Astrocyte of the hippocampus (primary cell): Measurements from ENCODE around the gene MAPK8.
A peak's percentile ranks its signal among the peaks of the same experiment; 100 is the strongest.

Experiments
- DNase-seq: peaks from one replicate; pipeline ENCODE4 v3.0.0; 2011; ENCODE audit warnings: low read depth, low spot score

Gene MAPK8

DNA sequence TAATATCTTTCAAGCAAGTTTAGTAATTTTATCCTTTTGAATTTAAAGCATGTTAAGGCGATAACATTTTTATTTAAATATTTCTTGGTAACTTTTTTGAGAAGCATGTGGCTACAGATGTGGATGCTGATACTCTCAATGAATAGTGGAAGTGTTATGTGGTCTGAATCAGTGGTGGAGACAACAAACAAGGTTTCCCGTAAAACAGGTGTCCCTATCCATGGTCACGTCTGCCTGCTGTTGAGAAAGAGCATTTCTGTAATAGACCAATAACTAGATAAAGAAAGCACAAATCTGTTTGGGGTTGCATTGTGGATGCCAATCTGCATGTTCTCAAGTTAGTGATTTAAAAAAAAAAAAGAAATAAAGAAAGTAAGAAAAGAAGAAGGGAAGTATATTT, 13.9 kb upstream of the MAPK8 start:
- DNase-seq: no peak

DNA sequence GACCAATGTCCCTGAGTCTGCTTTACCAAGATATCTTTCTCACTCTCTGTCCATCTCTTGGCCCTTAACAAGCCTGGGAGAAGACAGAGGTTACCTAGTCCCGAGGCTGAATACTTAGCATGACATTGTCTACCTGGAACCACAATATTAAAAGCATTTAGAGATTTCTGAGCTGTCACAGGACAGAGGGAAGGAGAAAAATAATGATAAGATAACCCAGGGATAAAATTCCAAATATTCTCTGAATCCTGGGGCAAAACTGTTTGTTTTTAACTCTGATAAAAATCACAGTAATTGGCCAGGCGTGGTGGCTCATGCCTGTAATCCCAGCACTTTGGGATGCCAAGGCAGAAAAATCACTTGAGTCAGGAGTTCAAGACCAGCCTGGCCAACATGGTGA, 12.0 kb upstream of the MAPK8 start:
- DNase-seq: no peak

DNA sequence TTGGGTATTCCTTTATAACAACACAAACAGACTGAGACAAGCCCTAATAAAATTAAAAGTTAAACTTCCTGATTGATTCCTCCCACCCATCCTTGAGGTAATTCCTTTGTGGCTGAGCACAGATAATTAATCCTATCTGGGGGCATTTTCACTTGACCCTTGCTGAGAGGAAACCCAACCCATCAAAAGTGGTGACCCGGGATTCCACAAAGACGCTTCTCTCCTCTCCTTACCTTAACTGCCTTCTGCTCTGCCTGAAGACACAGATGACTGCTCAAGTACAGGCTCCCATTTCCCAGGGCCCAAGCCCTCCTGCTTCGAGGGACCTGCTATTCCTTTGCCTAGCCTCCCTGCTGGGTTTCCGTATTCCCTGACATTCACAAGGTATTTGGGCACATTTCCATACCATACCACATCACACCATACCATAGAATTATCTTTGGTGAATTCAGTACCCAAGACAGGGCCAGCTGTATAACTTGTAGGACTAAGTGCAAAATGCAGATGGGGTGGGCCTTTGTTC, 9.8 kb upstream of the MAPK8 start:
- no peak for DNase-seq

DNA sequence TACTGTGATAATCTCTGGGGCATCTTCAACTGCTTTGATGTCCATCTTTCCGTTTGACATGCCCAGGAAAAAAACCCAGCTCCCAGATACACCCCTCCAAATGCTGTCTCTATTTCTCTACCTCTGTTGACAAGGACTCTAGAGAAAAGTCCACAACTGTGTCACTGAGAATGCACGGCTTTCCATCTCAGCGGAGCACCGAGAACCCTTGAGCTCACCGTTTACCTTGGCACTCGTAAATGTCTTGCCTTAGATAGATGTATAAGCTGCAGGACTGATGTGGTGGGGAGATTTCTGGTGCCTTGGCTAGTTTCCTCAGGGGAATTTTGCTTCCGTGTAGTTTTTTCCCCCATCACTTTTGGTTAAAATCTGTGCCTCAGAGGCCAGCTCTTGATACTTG, 7.4 kb upstream of the MAPK8 start:
- no peak for DNase-seq

DNA sequence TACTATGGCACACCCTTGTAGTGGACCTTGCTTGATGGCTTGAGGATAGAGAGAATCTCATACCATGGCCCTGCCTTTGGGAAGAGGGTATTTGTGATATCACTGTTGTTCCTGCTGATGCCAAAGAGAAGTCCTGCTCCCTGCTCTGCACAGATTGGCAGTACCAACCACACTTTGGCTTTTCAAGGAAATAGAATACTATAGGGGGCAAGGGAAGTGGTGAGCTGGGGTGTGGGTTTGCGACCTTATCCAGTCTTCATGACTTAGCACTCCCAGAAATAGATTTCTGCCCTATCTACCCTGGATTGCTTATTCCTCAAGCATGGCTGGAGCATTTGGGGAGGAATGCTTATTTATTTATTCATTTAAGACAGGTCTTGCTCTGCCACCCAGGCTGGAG, 6.8 kb upstream of the MAPK8 start:
- DNase-seq: no peak

DNA sequence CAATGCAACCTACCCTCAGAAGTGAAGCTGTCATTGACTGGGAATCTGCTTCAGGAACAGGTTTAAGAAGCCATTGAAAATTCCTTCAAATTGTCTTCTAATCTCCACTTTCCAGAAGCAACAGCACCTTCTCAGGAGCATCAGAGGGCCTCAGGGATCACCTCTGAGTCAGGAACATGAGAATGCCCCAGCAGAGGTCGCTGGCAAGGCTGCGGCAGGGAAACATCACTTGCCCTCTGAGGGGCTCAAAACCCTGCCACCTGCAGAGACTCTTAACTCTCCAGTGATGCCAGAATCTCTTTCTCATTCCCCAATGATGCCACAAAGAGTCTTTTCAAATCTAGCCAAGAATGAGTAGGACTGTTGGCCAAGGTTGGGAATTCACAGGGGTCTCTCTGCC, 5.9 kb upstream of the MAPK8 start:
- DNase-seq: no peak

DNA sequence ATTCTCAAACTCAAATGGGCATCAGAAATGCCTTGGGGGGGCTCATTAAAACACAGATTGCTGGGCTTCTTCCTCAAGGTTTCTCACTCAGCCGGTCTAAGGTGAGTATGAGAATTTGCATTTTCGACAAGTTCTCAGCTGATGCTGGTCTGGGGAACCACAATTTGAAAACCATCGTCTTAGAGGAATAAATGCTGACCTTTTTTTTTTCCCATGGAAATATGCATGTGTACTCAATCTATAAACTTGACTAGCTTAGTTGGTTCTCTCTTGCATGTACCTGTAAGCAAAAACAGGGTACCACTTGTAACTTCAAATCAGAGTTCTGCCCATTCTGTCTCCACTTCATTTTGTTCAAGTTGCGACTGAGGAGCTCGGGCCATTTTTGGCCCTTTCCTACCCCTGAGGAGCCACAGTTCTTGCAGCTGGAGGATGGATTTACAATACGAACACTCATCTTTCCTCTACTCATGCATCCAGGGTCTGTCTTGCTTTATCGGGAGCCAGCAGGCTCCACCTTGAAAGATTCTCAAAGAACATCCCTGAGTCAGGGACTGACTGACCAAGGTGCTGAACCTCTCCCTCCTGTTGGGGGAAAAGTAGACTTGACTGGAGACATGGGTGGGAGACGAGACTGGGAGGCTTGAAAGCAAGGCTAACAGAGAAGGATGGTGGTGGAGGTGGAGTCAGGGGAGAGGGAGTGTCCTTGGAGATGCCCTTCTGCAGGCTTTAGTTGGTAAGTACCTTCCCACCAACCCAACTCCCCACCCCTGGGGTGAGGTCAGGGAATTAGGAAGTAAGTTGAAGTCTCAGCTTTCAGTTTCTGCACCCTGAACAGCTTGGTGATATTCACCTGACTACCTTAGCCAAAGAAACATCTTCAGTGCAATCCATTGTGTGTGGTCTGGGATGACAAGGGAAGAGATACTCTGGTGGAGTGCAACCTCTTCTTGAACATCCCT, 3.7 kb upstream of the MAPK8 start:
- DNase-seq: no peak

DNA sequence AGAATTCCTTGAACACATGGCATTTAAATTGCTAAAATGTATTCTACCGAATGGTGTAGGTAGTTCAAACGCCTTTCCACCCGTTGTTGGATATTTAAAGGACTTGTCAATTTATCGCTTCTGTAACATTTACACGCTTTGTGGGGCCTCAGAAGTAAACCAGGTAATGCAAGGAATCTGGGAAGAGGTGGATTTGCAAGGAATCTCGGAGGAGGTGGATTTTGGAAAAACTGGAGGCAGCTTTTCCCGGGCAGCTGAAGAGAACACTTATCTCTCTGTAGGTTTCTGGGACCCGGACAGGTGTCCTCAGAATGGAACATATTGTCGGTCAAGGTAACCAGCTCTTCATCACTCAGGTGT, 592 bp upstream of the MAPK8 start:
- DNase-seq: no peak

DNA sequence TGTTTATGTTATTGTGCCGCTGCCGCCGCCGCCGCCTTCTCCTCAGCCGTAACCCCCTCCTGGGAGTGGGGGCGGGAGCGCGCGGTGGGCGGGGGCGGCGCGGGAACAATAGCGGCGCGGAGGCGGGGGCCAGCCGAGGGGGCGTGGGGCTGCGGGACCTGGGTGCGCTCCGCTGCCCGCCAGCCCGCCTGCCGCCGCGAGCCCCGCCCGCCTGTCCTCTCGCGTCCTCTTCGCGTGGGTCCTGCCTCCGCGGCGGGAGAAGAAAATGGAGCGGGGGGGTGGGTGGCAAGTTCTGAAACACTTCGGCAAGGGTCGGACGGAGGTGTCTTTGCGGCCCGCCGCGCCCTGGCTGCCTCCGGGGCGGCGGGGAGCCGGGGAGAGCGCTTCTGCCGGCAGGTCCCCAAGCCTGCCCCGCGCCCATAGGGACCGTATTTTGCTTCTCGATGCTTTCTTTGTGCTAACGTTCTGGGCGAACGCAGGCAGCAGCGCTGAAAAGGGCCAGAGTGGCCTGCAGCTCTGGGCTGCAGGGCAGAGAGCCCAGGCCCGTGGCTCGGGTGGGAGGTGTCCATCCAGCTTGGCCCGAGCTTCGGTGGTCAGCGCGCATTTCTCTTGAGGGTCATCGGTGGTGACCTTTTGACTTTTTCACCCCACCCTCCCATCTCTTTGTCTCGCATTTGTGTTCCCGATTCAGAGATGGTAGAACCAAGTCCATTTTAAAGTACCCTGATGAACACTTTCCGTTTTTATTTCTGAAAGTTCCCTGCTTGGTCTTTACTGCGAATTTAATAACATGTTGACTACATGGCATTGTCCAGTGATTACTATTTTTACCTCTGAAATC, 613 bp downstream of the MAPK8 start:
- peak; percentile 82 for DNase-seq

DNA sequence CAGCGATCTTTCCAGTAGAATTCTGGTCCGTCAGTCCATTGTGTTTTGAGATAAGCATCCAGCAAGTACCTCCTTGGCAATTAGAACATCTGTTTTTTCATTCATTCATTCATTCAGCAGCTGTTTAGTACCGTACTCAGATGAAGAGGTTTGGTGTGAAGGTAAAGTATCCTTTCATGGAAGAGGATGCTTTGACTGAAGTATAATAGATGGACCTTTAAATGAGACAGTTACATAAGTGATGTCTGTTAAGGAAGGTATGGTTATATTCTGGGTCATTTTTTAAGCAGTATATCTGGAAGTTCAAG, 1.2 kb downstream of the MAPK8 start:
- DNase-seq: no peak

DNA sequence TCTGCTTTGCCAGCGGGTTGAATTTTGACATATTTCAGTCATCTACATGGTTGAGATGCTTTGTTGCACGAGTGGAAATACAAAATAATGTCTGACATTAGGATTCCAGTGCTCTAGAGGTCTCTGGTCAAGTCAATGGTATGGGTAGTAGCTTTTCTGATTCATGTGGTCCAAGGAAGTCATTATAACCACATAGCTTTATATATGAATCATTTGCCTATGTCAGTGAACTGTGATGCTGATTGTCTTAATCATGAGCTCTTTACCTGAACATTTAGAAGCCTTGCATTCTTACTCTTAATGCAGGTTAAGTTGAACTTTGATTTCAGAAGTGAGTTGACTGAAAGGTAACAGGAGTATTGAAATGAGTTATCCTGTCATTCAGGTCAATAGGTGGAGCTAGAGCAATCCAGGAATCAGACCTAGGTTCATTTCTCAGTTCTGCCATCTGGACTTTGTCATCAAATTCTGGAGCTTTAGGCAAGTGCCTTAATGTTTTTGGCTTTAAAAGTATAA, 3.3 kb downstream of the MAPK8 start:
- peak; percentile 64 for DNase-seq

DNA sequence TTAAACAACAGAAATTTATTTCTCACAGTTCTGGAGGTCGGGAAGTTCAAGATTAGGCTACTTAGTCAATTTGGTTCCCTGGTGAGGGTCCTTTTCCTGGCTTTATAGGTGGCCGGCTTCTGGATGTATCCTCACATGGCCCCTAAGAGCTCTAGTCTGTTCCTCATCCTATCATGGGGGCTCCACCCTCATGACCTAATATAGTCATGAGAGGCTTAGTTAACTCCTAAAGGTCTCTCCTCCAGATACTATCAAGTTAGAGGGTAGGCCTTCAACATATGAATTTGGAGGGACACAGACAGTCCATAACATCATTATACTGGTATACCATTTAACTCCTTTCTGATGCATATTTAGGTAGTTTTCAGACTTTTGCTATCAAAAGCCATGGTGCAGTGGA, 7.6 kb downstream of the MAPK8 start:
- DNase-seq: no peak

DNA sequence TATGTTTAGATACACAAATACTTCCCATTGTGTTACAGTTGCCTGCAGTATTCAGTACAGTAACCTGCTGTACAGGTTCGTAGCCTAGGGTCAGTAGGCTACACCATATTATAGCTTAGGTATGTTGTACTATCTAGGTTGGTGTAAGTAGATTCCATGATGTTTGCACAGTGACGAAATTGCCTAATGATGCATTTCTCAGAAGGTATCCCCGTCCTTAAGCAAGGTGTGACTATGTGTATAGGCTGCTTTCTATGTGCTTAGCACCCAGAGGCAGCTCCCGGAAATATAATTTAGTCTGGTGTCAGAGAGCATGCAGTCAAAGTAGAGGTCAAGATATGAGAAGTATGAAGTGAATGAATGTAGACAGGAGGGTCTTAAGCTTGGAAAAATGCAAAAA, 9.8 kb downstream of the MAPK8 start:
- DNase-seq: no peak

DNA sequence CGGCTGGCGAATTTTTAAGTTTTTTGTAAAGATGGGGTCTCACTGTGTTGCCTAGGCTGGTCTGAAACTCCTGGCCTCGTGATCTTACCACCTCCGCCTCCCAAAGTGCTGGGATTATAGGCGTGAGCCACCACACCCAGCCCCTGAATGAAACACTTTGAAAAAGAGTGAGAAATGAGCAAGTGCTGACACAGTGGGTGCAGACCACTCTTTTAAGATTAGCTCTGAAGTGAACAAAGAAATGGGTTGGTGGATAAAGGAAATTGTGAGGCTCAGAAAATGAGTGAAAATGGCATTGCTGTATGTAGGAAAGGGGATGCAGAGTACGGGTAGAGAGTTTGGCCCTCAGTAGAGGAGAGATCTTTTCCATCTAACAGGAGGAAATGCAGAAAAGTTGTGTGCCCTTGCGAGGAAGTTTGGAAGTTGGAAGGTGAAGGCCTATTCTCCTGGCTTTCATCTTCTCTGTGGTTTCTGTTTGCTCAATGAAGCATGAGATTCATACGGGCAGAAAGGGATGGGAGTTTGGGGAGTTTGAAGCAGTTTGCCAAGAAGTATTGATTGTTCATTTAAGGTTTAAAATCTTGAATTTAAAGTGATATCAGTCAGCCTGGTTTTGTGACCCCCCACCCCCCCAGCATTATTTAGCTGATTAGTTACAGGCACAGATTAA, 11.0 kb downstream of the MAPK8 start:
- DNase-seq: peak; percentile 32

DNA sequence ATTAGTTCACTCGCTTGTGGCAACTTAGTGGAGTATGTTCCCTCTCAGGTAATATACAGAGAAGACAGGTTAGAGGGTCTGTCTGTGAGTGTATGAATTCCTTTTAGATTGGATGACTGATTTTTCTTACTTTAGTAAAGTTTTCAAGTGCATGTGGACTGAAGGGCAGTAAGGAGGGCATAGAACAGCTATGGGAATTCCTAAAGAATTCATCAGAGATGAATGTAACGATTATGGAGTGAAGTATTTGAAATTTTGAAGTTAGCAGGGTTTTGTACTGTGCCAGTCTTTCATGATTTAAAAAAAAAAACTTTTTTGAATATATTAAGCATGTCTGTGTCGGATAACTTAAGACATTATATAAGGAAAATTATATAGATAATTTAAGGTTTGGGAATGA, 15.5 kb downstream of the MAPK8 start:
- DNase-seq: no peak

DNA sequence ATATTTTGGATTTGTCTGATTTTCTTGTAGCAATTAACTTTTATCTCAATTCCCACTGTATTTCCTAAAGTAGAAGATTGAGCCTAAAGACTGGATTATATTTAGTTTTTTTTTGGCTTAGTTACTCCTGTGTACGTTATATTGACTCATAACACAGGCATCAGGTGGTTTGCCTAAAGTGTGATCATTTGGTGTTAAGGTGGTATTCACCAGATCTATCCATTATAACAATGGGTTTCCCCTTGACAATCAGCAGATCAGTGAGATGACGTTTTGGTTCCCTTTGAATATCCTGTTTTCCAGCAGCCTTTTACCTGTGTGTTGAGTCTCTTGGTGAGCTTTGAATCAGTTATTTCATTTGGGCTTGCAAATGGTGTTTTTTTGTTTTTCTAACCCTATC, 18.1 kb downstream of the MAPK8 start:
- DNase-seq: no peak

DNA sequence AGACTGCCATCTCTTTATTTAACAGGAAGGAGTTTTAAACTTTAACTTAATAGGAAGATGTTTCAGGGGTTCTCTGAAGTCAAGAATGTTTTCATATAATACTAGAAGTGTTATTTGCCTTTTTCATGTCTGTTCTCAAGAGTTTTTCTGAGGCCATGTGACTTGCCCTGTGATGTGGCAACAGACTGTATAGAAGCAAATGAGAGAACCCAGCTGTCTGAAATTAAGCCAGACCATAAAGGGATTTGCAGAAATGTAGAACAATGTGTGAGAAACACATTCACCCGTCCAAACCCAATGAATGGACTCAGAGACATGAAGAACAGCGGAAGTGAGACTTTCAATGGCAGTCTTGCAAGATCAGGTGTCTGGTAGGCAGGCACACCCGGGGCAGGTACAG, 23.8 kb downstream of the MAPK8 start:
- no peak for DNase-seq

DNA sequence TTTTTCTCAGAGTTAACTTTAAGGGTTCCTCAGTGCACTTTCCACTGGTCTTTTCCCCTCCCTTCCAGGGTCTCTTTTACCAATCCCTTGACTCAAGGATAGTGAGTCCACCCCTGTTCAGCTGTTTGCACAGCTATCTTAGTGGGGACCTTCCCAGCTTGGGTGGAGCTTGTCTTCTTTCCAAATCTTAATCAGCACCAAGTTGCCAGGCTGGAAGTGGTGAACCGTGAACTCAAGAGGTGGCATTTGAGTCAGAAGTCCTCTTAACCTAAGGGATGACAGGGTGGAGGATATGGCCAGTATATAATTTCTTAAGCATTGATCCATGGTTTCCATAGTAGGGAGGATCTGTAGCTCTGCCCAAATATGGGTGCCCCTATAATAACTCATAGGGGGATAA, 25.0 kb downstream of the MAPK8 start:
- no peak for DNase-seq

DNA sequence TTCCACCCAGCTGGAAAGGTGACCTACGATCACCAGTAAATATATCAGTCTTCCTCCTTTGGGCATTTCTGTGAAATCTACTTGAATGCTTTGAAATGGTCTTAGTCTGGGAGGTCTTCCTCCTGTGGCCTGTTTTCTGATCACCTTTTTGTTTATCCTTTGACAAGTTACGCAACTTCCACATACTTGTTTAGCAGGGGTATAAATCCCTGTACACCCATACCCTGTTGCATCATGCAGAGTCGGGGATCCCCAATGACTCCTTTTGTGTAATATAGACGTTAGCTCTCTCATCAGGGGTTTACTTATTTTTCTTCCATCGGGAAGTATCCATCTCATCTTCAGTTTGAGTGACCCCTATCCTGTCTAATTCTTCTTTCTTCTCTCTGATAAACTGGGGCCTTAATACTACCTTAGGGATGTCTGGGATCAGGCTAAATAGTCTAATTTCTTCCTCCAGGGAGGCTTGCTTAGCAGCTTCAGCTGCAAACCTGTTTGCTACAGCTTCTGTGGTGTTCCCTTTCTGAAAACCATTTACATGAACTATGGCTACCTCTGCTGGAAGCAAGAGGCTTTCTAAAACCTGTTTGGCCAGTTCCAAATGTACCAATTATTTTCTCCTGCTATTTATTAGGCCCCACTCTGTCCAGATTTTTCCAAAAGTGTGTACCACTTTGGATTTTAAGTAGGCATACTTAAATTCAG, 25.8 kb downstream of the MAPK8 start:
- DNase-seq: no peak

DNA sequence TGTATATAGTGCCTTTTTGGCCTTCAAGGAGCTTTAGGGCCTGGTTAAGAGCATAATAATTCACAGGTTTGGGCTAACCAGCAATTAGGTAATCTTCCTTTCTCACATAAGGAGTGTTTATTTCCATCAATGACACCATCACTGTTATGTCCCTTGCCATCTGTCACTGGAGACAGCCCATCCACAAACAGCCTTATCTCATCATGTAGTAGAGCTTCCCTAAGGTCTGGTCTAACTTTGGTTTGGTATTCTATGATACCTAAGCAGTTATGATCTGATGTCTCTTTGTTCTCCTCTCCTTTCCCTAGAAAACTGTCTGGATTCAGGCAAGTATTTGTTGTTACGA, 26.4 kb downstream of the MAPK8 start:
- no peak for DNase-seq

DNA sequence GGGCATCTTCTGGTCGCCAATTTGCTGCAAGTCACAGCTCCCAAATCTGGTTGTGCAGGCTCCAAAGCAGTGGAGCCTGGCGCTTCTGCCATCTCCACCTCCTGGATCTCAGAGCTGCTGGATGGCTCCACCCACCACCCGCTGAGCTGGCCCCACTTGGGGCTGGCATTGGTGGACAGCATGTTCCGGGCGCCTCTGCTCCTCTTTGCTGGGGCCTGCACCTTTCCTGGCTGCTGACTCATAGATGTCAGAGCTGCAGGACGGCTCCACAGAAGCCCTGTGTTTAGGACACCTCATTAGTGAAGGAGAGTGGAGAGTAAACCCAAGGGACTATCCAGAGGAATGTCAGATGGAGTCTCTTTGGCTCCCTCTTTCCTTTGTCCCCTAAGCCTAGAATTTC, 27.4 kb downstream of the MAPK8 start:
- no peak for DNase-seq

DNA sequence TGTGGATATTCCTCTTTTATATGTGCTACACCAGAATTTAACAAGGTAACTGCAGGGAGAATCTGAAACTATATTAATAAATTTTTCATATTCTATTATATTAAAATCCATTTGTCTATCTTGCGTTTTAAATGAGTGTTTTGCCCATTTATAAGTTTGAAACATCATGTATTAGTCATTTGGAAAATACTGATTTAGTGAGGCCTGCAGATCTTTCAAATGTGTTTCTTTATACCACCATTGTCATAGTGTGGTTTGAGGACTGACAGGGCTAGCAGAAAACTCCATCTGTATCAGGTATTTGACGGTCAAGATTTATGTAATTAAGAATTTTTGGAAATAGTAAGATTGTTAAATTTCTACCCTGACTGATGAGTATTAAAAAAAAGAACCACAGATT, 29.3 kb downstream of the MAPK8 start:
- DNase-seq: no peak
